ENCODE measurements around the gene PCNX3. TPM values are rescaled to one million over a fixed set of nuclear protein-coding genes. Genes with fewer than 3 reads are reported as not detected.

The PCNX3 gene
- total RNA-seq: 57.6 TPM

- peak; percentile 100 for DNase-seq (ENCODE audit: low spot score)
These were observed at the start of gene PCNX3 for GRCh38 chr11:65615229-65615949. Gene PCNX3 (plus strand): TSS chr11:65615776. CDS start chr11:65616312, 536 bp downstream.

DNA sequence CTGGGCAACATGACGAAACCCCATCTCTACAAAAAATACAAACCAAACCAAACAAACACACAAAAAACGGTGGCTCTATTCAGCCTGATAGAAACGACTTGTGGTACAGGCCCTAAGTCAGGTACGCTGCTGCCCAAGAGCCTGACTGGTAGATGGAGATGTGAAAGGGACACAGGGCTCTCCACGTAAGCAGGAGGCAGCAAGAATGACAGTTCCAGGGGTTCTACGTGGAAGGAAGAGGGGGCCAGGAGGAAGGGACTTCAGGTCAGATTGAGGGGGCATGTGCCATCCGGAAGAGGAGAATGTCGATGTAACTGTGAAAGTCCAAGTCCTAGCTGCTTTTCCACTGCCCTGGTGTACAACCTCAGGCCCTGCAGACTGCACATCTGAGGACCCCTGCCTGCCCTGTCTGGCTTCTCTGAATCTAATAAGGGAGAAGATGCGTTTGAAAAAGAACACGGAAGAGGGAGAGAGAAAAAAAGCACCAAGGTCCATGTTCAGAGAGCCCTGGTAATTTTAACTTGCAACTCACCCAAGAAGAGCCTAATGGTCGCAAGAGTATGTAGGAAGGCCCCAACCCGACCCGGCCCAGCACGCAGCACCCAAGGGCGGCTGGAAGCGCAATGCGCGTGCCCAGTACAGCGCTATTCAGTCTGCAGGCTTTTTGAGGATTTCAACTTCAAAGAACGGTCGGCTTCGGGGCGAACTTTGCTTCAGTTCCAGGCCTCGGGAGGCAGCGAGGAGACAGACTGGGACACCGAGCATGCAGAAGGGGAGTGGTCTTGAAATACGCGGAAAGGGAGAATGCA, 46.2 kb upstream of the PCNX3 start:
- DNase-seq (ENCODE audit: low spot score): no peak

GRCh38 chr11:65569973-65570918, 45.3 kb upstream of the PCNX3 start, which contains the start of gene ZNRD2:
Gene ZNRD2 (plus strand): TSS chr11:65570477. CDS start chr11:65570492, 15 bp downstream.
- DNase-seq (ENCODE audit: low spot score): peak; percentile 98

DNA sequence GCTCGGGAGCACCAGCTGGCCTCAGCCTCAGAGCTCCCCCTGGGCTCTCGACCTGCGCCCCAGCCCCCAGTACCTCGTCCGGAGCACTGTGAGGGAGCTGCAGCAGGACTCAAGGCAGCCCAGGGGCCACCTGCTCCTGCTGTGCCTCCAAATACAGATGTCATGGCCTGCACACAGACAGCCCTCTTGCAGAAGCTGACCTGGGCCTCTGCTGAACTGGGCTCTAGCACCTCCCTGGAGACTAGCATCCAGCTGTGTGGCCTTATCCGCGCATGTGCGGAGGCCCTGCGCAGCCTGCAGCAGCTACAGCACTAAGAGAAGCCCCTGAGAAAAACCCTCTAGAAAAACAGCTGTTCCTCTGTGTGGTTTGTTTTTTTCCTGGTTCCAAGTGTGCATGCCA, 44.2 kb upstream of the PCNX3 start:
- no peak for DNase-seq (ENCODE audit: low spot score)

DNA sequence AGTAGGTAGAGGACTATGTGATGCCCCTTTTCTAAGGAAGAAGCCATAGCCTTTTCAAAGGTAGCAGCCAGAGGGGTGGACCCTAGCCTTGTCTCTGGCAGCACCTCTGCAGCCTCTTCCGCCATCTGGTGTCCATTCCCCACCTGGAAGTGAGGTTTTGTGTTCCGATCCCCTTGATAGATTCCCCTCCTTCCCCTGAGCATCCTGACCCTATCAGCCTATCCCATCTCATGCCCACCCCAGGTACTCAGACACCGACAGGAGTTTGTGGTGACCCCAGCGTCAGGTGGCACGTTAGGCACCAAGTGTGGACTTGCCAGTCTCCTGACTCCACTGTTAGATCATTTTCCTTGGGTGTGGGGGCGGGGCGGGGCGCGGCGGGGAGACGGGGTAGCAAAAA, 43.6 kb upstream of the PCNX3 start:
- no peak for DNase-seq (ENCODE audit: low spot score)

- peak; percentile 94 for DNase-seq (ENCODE audit: low spot score)
These were observed 43.1 kb upstream of the PCNX3 start, which contains the start of gene FAM89B for GRCh38 chr11:65572356-65573051. Gene FAM89B (plus strand): TSS chr11:65572538. CDS start chr11:65572670, 132 bp downstream.

GRCh38 chr11:65573391-65574079, 42.0 kb upstream of the PCNX3 start:
- no peak for DNase-seq (ENCODE audit: low spot score)

GRCh38 chr11:65574109-65574810, 41.3 kb upstream of the PCNX3 start:
- peak; percentile 93 for DNase-seq (ENCODE audit: low spot score)

- no peak for DNase-seq (ENCODE audit: low spot score)
These were observed 40.6 kb upstream of the PCNX3 start for GRCh38 chr11:65574811-65575567.

- no peak for DNase-seq (ENCODE audit: low spot score)
These were observed 39.9 kb upstream of the PCNX3 start, which contains the start of gene EHBP1L1 for GRCh38 chr11:65575568-65576231. Gene EHBP1L1 (plus strand): TSS chr11:65576053. CDS start chr11:65576303, 250 bp downstream.

- DNase-seq (ENCODE audit: low spot score): no peak
These were observed 39.2 kb upstream of the PCNX3 start for GRCh38 chr11:65576232-65576866.

GRCh38 chr11:65576867-65577755, 38.5 kb upstream of the PCNX3 start:
- no peak for DNase-seq (ENCODE audit: low spot score)

DNA sequence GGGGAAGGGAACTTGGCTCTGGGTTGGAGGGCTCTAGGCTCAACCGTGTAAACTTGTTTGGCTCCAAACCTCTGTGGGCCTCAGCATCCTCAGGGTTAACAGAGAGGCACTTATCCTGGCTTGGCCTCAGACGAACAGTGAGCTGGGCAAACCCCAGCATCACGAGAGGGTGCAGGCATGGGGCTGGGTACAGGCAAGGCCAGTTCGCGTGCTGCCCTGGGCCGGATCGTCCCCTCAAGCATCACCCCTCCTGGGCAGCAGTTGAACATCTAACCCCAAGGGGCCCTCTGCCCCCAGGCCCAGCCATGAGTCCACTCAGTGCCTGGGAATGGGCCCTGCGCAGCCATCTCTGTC, 37.8 kb upstream of the PCNX3 start:
- no peak for DNase-seq (ENCODE audit: low spot score)

DNA sequence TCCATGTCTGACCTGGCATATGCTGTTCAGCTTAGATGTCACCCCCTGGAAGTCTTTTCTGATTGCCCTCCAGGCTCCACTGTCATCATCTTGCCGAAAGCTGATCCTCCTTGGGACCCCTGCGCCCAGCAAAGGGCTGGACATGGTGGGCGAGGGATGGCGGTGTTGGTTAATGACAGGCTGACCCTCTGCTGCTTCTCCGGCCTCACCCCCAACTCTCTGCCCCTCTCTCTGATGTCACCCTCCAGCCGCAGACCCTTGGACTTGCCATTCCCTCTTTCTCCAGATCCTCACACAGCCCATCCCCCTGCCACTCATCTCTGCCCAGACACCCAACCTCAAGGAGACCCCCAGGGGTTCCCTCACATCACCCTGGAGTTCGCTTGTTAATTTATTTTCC, 37.4 kb upstream of the PCNX3 start:
- no peak for DNase-seq (ENCODE audit: low spot score)

DNA sequence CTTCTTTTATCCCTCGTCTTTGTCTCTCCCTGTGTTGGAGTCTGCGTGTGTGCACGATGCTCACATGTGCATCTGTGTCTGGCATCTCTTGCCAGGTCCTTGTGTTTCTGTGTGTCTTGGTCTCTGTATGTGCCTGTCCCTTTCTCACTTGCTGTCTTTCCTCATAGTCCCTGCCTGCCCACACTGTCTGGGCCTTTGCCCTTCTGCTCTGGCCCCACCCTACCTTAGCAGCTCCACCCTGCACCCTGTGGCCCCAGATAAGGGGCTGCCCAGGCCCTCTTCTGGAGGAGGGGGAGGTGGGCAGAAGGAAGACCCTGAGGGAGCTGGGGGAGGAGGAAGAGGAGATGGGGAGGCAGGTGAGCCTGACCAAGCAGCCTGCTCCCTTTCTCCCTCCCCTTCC, 36.9 kb upstream of the PCNX3 start:
- DNase-seq (ENCODE audit: low spot score): no peak

DNA sequence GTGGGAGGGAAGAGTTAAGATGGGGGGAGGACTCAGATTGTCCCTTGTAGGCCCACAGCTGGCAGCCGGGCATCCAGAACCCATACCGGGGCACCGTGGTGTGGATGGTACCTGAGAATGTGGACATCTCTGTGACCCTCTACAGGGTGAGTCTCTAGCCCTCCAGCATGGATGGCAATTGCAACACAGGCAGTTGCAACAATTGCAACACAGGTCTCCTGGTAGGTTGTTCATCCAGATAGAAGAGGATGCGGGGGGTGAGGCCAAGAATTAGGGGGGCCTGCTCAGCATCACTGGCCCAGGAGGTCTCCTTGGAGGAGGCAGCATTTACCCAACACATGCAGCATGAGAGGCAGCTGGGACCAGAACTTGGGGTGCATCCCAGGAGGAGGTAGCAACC, 36.3 kb upstream of the PCNX3 start:
- DNase-seq (ENCODE audit: low spot score): no peak
